ENCODE results near the gene SSU72. TPM values are rescaled to one million over a fixed set of nuclear protein-coding genes. Genes with fewer than 3 reads are reported as not detected.

SSU72 gene
- polyA plus RNA-seq, 1 donor (not counting 4 experiments of a cell fraction or from before 2014, with no cell fraction given): 79.7 TPM

DNA sequence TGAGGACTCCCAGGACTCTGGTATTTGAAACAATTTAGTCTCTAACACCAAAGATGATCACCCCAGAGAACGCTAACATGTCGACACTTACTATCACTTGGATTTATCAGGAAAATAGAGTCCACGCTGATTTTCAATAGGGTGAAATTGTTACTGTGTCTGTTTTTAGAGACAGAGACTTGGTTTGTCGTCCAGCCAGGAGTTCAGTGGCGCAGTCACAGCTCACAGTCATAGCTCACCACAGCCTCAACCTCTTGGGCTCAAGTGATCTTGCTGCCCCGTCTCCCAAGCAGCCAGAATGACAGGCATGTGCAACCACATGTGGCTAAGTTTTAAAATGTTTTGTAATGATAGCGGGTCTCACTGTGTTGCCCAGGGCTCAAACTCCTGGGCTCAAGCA, 5.3 kb downstream of the SSU72 start:
- FAIRE-seq (no peak), DNase-seq (ENCODE audit: low read depth, low spot score) (no peak)
- Histone ChIP-seq H3K4me1 (ENCODE audit: control insufficient read depth, extremely low read depth, insufficient read depth, low read length) (peaks cover 7% of the 10 kb centered on the region), H3K4me2 (ENCODE audit: control insufficient read depth, extremely low read depth, insufficient read depth, low read depth, low read length) (no peak overlapping the region), H3K79me2 (ENCODE audit: control insufficient read depth, insufficient read depth, low read length) (peaks cover 97% of the 10 kb centered on the region), H3K9me3 (ENCODE audit: control insufficient read depth, low read depth, low read length) (no peaks in the 10 kb centered on the region), H3K36me3 (ENCODE audit: control insufficient read depth in 2 of 2, extremely low read depth in 1 of 2, insufficient read depth in 2 of 2, low read length in 2 of 2) (peaks cover 10 to 19% of the 10 kb centered on the region in 2 experiments), H2AFZ (ENCODE audit: control insufficient read depth, low read length) (no peak overlapping the region), H3K4me3 (ENCODE audit: control insufficient read depth in 2 of 3, extremely low read depth in 1 of 3, insufficient read depth in 2 of 3, low read depth in 1 of 3, low read length in 3 of 3) (no peak overlapping the region), H4K20me1 (ENCODE audit: control insufficient read depth, extremely low read depth, insufficient read depth, low read length) (peaks cover 29% of the 10 kb centered on the region), H3K9ac (ENCODE audit: control insufficient read depth, extremely low read depth, insufficient read depth, low read length) (no peak overlapping the region), H3K27me3 (ENCODE audit: control insufficient read depth, extremely low read depth, insufficient read depth, low read length) (no peaks in the 10 kb centered on the region), H3K9me1 (ENCODE audit: control insufficient read depth, extremely low read depth, insufficient read depth, low read length) (no peaks in the 10 kb centered on the region), H3K27ac (ENCODE audit: control insufficient read depth, insufficient read depth, low read length) (no peak overlapping the region)
- no peak for TF ChIP-seq EZH2 (IDR thresholded peaks at IDR 0.05; ENCODE audit: low read length)
- TF ChIP-seq, protein P1, sequence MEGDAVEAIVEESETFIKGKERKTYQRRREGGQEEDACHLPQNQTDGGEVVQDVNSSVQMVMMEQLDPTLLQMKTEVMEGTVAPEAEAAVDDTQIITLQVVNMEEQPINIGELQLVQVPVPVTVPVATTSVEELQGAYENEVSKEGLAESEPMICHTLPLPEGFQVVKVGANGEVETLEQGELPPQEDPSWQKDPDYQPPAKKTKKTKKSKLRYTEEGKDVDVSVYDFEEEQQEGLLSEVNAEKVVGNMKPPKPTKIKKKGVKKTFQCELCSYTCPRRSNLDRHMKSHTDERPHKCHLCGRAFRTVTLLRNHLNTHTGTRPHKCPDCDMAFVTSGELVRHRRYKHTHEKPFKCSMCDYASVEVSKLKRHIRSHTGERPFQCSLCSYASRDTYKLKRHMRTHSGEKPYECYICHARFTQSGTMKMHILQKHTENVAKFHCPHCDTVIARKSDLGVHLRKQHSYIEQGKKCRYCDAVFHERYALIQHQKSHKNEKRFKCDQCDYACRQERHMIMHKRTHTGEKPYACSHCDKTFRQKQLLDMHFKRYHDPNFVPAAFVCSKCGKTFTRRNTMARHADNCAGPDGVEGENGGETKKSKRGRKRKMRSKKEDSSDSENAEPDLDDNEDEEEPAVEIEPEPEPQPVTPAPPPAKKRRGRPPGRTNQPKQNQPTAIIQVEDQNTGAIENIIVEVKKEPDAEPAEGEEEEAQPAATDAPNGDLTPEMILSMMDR (optimal IDR thresholded peaks at IDR 0.05 in 1 of 3, IDR thresholded peaks at IDR 0.05 in 1 of 3, conservative IDR thresholded peaks at IDR 0.05 in 1 of 3; ENCODE audit: extremely low read depth in 1 of 3, insufficient read depth in 2 of 3, low read length in 3 of 3): no peak
- dilution Hi-C loops (cut with MboI; ENCODE audit: extremely low pct_ligation_motif_present, low sequenced_read_pairs): no loop called here

DNA sequence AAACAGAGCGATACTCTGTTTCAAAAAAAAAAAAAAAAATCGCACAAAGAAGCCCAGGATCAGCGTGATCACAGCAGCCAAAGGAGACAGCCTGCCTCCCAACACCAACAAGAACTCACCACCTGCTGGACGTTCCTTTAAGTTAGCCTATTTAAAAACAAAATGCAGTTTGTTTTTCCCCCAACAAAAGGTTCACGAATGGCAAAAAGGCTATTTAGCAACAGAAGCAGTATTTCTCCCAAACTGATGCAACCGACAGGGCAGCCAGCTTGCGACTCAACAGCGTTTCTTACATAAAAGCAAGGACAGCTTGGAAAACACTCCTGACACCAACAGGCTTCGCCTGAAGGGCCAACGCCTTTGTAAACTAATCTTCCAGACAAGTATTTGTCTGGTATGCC, 6.8 kb downstream of the SSU72 start:
- no peak overlapping the region for H3K9ac ChIP-seq (ENCODE audit: control insufficient read depth, extremely low read depth, insufficient read depth, low read length)
- H3K4me3 ChIP-seq (ENCODE audit: control insufficient read depth in 2 of 3, extremely low read depth in 1 of 3, insufficient read depth in 2 of 3, low read depth in 1 of 3, low read length in 3 of 3): no peak overlapping the region
- H4K20me1 ChIP-seq (ENCODE audit: control insufficient read depth, extremely low read depth, insufficient read depth, low read length): peaks cover 29% of the 10 kb centered on the region
- H3K27me3 ChIP-seq (ENCODE audit: control insufficient read depth, extremely low read depth, insufficient read depth, low read length): no peaks in the 10 kb centered on the region
- no peak overlapping the region for H3K27ac ChIP-seq (ENCODE audit: control insufficient read depth, insufficient read depth, low read length)
- DNase-seq (ENCODE audit: low read depth, low spot score) (no peak), FAIRE-seq (no peak)
- H3K79me2 ChIP-seq (ENCODE audit: control insufficient read depth, insufficient read depth, low read length): peaks cover 94% of the 10 kb centered on the region
- peaks cover 14 to 31% of the 10 kb centered on the region in 2 experiments for H3K36me3 ChIP-seq (ENCODE audit: control insufficient read depth in 2 of 2, extremely low read depth in 1 of 2, insufficient read depth in 2 of 2, low read length in 2 of 2)
- TF ChIP-seq, protein P1 (optimal IDR thresholded peaks at IDR 0.05 in 1 of 3, IDR thresholded peaks at IDR 0.05 in 1 of 3, conservative IDR thresholded peaks at IDR 0.05 in 1 of 3; ENCODE audit: extremely low read depth in 1 of 3, insufficient read depth in 2 of 3, low read length in 3 of 3): no peak
- TF ChIP-seq EZH2 (IDR thresholded peaks at IDR 0.05; ENCODE audit: low read length): no peak
- H3K9me3 ChIP-seq (ENCODE audit: control insufficient read depth, low read depth, low read length): no peaks in the 10 kb centered on the region
- H2AFZ ChIP-seq (ENCODE audit: control insufficient read depth, low read length): no peak overlapping the region
- no peaks in the 10 kb centered on the region for H3K9me1 ChIP-seq (ENCODE audit: control insufficient read depth, extremely low read depth, insufficient read depth, low read length)
- peaks cover 2% of the 10 kb centered on the region for H3K4me1 ChIP-seq (ENCODE audit: control insufficient read depth, extremely low read depth, insufficient read depth, low read length)
- dilution Hi-C loops (cut with MboI; ENCODE audit: extremely low pct_ligation_motif_present, low sequenced_read_pairs): no loop called here
- no peak overlapping the region for H3K4me2 ChIP-seq (ENCODE audit: control insufficient read depth, extremely low read depth, insufficient read depth, low read depth, low read length)

Data from keratinocyte (primary cell).